KMS-11 (cell line): ENCODE measurements around the gene FRYL.
A peak's percentile ranks its signal among the peaks of the same experiment; 100 is the strongest.

Source experiments
- H2AFZ ChIP-seq: fragments of 200-600 bp; sonication (generic); 2 replicates; pipeline ENCODE4 v1.6.1; 2016; ENCODE audit warnings: antibody characterized with exemption, mixed run types, low read depth
- H3K27ac ChIP-seq: fragments of 200-600 bp; sonication (generic); 2 replicates; pipeline ENCODE4 v1.6.1; 2016; ENCODE audit warnings: mild to moderate bottlenecking, mixed run types
- H3K27me3 ChIP-seq: fragments of 200-600 bp; sonication (generic); 2 replicates; pipeline ENCODE4 v1.6.1; 2017; ENCODE audit warnings: mild to moderate bottlenecking, low read depth, mixed run types, moderate library complexity; ENCODE audit not compliant: insufficient read depth
- H3K36me3 ChIP-seq: fragments of 200-600 bp; sonication (generic); 2 replicates; pipeline ENCODE4 v1.6.1; 2017; ENCODE audit warnings: mild to moderate bottlenecking, mixed run types; ENCODE audit not compliant: insufficient read depth
- H3K4me1 ChIP-seq: fragments of 200-600 bp; sonication (generic); 2 replicates; pipeline ENCODE4 v1.6.1; 2016; ENCODE audit warnings: mild to moderate bottlenecking, low read depth, mixed run types; ENCODE audit not compliant: poor library complexity, severe bottlenecking
- H3K4me2 ChIP-seq: fragments of 200-600 bp; sonication (generic); 2 replicates; pipeline ENCODE4 v1.7.0; 2016; ENCODE audit warnings: mild to moderate bottlenecking, mixed run types
- H3K4me3 ChIP-seq: fragments of 200-600 bp; sonication (generic); IDR thresholded peaks from 2 replicates; pipeline ENCODE4 v1.6.1; 2017; ENCODE audit warnings: low read depth, low read length, mixed read lengths; ENCODE audit not compliant: insufficient read depth
- H3K79me2 ChIP-seq: fragments of 200-600 bp; sonication (generic); 2 replicates; pipeline ENCODE4 v1.6.1; 2016; ENCODE audit warnings: low read depth, mixed run types; ENCODE audit not compliant: insufficient read depth
- H3K9ac ChIP-seq: fragments of 200-600 bp; sonication (generic); 2 replicates; pipeline ENCODE4 v1.6.1; 2016; ENCODE audit warnings: mild to moderate bottlenecking, mixed run types
- H4K20me1 ChIP-seq: fragments of 200-600 bp; sonication (generic); 2 replicates; pipeline ENCODE4 v1.6.1; 2016; ENCODE audit warnings: mild to moderate bottlenecking, mixed run types; ENCODE audit not compliant: insufficient read depth
- TF ChIP-seq, protein P1 (sequence below): fragments of 200-600 bp; sonication (generic); conservative IDR thresholded peaks from 2 replicates; pipeline ENCODE4 v1.6.1; 2017; ENCODE audit warnings: low read depth, mild to moderate bottlenecking, antibody characterized with exemption, low read length, moderate library complexity, mixed read lengths

Gene FRYL

GRCh38 chr4:48790561-48790960 is 10.5 kb upstream of the FRYL start:
- H3K27ac ChIP-seq: no peak overlapping the region
- no peak overlapping the region for H3K9ac ChIP-seq
- H4K20me1 ChIP-seq: no peaks in the 10 kb centered on the region
- no peak overlapping the region for H3K4me2 ChIP-seq
- no peaks in the 10 kb centered on the region for H3K36me3 ChIP-seq
- no peak overlapping the region for H3K4me3 ChIP-seq
- H2AFZ ChIP-seq: no peak overlapping the region
- peaks cover 50% of the 10 kb centered on the region for H3K4me1 ChIP-seq
- TF ChIP-seq, protein P1, sequence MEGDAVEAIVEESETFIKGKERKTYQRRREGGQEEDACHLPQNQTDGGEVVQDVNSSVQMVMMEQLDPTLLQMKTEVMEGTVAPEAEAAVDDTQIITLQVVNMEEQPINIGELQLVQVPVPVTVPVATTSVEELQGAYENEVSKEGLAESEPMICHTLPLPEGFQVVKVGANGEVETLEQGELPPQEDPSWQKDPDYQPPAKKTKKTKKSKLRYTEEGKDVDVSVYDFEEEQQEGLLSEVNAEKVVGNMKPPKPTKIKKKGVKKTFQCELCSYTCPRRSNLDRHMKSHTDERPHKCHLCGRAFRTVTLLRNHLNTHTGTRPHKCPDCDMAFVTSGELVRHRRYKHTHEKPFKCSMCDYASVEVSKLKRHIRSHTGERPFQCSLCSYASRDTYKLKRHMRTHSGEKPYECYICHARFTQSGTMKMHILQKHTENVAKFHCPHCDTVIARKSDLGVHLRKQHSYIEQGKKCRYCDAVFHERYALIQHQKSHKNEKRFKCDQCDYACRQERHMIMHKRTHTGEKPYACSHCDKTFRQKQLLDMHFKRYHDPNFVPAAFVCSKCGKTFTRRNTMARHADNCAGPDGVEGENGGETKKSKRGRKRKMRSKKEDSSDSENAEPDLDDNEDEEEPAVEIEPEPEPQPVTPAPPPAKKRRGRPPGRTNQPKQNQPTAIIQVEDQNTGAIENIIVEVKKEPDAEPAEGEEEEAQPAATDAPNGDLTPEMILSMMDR: no peak
- H3K79me2 ChIP-seq: no peaks in the 10 kb centered on the region
- no peaks in the 10 kb centered on the region for H3K27me3 ChIP-seq

DNA sequence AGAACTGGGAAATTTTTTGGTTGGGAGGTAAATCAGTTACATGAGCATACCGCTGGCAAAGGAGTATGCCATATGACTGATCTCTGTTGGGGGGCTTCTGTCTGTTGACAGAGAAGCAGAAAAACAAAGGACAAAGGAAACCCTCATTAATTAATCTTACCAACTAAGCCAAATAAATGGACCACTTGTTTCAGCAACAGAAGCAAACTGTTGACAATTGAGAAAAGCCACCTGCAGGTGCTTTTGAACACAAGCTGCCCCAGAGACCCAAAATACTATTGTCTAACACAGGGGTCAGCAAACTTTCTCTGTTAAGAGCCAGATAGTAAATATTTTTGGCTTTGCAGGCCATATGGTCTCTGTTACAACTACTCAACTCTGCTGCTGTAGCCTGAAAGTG is 7.0 kb upstream of the FRYL start:
- TF ChIP-seq, protein P1: no peak
- H3K27me3 ChIP-seq: no peaks in the 10 kb centered on the region

DNA sequence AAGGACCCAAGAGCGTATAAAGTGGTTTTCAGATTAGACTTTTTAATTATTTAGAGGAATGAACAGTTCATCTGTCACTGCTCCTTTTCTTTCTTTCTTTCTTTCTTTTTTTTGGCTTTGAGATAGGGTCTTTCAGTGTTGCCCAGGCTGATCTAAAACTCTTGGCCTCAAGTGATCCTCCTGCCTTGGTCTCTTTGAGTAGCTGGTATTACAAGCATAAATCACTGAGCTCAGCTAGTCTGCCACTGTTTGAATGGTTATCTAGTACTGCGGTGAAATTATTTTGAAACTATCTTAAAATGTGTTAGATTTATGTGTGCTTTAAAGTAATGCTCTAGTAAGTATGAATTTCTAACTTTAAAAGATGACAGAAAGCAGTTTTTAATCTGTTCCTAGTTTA is 6.5 kb upstream of the FRYL start:
- no peaks in the 10 kb centered on the region for H3K27me3 ChIP-seq
- H3K79me2 ChIP-seq: no peaks in the 10 kb centered on the region
- H3K4me1 ChIP-seq: peaks cover 59% of the 10 kb centered on the region
- peak overlapping the region; percentile 27; the same call in 1 of the 2 replicates for H3K27ac ChIP-seq
- TF ChIP-seq, protein P1: no peak
- peak overlapping the region; percentile 50; the same call in 1 of the 2 replicates for H3K4me2 ChIP-seq
- no peak overlapping the region for H3K4me3 ChIP-seq
- no peak overlapping the region for H2AFZ ChIP-seq
- H4K20me1 ChIP-seq: no peaks in the 10 kb centered on the region
- no peak overlapping the region for H3K9ac ChIP-seq
- H3K36me3 ChIP-seq: no peaks in the 10 kb centered on the region

More for the DNA sequence above, 7.0 kb upstream of the FRYL start:
- H3K9ac ChIP-seq: no peak overlapping the region
- no peak overlapping the region for H3K4me3 ChIP-seq
- H3K27ac ChIP-seq: peak overlapping the region; percentile 27; the same call in 1 of the 2 replicates
- no peaks in the 10 kb centered on the region for H3K36me3 ChIP-seq
- no peaks in the 10 kb centered on the region for H3K79me2 ChIP-seq
- peaks cover 58% of the 10 kb centered on the region for H3K4me1 ChIP-seq
- H4K20me1 ChIP-seq: no peaks in the 10 kb centered on the region
- H3K4me2 ChIP-seq: peak overlapping the region; percentile 50; the same call in 1 of the 2 replicates
- 0 out of 2 replicates have a peak overlapping the region, but pooled peaks have one; percentile 1 for H2AFZ ChIP-seq

DNA sequence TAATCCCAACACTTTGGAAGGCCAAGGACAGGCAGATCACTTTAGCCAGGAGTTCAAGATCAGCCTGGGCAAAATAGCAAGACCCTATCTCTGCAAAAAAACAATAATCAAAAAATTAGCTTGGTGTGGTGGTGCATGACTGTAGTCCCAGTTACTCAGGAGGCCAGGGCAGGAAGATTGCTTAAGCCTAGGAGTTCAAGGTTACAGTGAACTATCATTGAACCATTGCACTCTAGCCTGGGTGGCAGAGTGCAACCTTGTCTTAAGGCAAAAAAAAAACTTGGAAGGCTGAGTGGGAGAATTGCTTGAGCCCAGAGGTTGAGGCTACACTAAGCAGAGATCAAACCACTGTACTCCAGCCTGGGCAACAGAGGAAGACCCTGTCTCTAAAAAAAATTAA is 5.2 kb upstream of the FRYL start:
- Histone ChIP-seq H3K4me2 (no peak overlapping the region), H3K27ac (no peak overlapping the region), H3K36me3 (no peaks in the 10 kb centered on the region), H3K4me3 (no peak overlapping the region), H4K20me1 (no peaks in the 10 kb centered on the region), H3K4me1 (peaks cover 66% of the 10 kb centered on the region), H2AFZ (no peak overlapping the region), H3K27me3 (no peaks in the 10 kb centered on the region), H3K79me2 (no peaks in the 10 kb centered on the region), H3K9ac (no peak overlapping the region)
- TF ChIP-seq, protein P1: no peak
